HG03575 (cell line): ENCODE data around the gene CEMIP2.
"Not testable (repeated sequence)": the region's sequence is repeated elsewhere in the genome, so short reads cannot be mapped to it uniquely, and the experiment has no call there.

ENCODE experiments used
- ATAC-seq: cut with Tn5 transposase; IDR thresholded peaks from one replicate; pipeline ENCODE4 v1.9.1; 2021; ENCODE audit not compliant: unreplicated experiment, insufficient number of reproducible peaks, low FRiP score; ENCODE audit errors: extremely low read depth

CEMIP2 gene

GRCh38 chr9:71663931-71664459, 104.3 kb downstream of the CEMIP2 start:
- ATAC-seq: no peak

GRCh38 chr9:71663216-71663615, 105.1 kb downstream of the CEMIP2 start:
- no peak for ATAC-seq

GRCh38 chr9:71662082-71662481, 106.2 kb downstream of the CEMIP2 start:
- ATAC-seq: no peak

GRCh38 chr9:71657276-71657675, 111.0 kb downstream of the CEMIP2 start:
- not testable (repeated sequence) for ATAC-seq

GRCh38 chr9:71656496-71656895, 111.8 kb downstream of the CEMIP2 start:
- no peak for ATAC-seq

- no peak for ATAC-seq
These were observed 112.5 kb downstream of the CEMIP2 start for GRCh38 chr9:71655778-71656177.

- no peak for ATAC-seq
These were observed 113.2 kb downstream of the CEMIP2 start for GRCh38 chr9:71655141-71655540.

GRCh38 chr9:71652480-71652879, 115.8 kb downstream of the CEMIP2 start:
- ATAC-seq: no peak

GRCh38 chr9:71648453-71648852, 119.9 kb downstream of the CEMIP2 start:
- no peak for ATAC-seq

GRCh38 chr9:71647094-71647591, 121.2 kb downstream of the CEMIP2 start:
- no peak for ATAC-seq

GRCh38 chr9:71646131-71646530, 122.2 kb downstream of the CEMIP2 start:
- ATAC-seq: no peak

GRCh38 chr9:71644819-71645362, 123.4 kb downstream of the CEMIP2 start:
- no peak for ATAC-seq

- ATAC-seq: no peak
These were observed 125.0 kb downstream of the CEMIP2 start for GRCh38 chr9:71643330-71643729.

- no peak for ATAC-seq
These were observed 126.3 kb downstream of the CEMIP2 start for GRCh38 chr9:71642056-71642455.

- ATAC-seq: no peak
These were observed 129.7 kb downstream of the CEMIP2 start for GRCh38 chr9:71638627-71639026.

GRCh38 chr9:71637926-71638325, 130.4 kb downstream of the CEMIP2 start:
- no peak for ATAC-seq

GRCh38 chr9:71637375-71637774, 130.9 kb downstream of the CEMIP2 start:
- ATAC-seq: no peak

GRCh38 chr9:71636143-71636839, 132.0 kb downstream of the CEMIP2 start:
- ATAC-seq: no peak

GRCh38 chr9:71634752-71635151, 133.6 kb downstream of the CEMIP2 start:
- no peak for ATAC-seq
